ENCODE measurements around the gene AAGAB. TPM values are rescaled to one million over a fixed set of nuclear protein-coding genes. Genes with fewer than 3 reads are reported as not detected.
"Not testable (repeated sequence)": the region's sequence is repeated elsewhere in the genome, so short reads cannot be mapped to it uniquely, and the experiment has no call there.

Gene AAGAB
- total RNA-seq, 1 donor from 2014 or later = 26.6 TPM

DNA sequence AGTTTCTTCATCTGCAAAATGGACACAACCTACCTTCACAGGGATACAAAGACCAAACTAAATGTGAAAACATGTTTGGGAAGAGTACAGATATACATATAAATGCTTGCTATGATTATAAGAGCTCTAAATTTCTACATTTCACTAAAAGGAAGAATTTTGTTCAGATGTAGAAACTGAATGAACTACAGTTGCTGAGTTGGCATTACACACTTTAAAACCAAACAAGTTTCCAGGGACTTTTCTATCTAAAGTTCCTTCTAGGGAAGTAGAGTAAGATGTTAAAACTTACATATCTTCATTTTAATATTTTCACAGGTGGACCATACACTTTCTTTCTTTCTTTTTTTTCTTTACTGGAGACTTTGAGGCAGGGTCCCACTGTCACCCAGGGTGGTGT lies 4.6 kb downstream of the AAGAB start:
- no peaks in the 10 kb centered on the region for H3K27me3 ChIP-seq
- no peak overlapping the region for H3K27ac ChIP-seq
- no peaks in the 10 kb centered on the region for H3K9me3 ChIP-seq
- DNase-seq = no peak
- intact Hi-C loops (cut with DNase I) = no loop called here
- peaks cover 15% of the 10 kb centered on the region for H3K4me1 ChIP-seq
- TF ChIP-seq, protein P1, sequence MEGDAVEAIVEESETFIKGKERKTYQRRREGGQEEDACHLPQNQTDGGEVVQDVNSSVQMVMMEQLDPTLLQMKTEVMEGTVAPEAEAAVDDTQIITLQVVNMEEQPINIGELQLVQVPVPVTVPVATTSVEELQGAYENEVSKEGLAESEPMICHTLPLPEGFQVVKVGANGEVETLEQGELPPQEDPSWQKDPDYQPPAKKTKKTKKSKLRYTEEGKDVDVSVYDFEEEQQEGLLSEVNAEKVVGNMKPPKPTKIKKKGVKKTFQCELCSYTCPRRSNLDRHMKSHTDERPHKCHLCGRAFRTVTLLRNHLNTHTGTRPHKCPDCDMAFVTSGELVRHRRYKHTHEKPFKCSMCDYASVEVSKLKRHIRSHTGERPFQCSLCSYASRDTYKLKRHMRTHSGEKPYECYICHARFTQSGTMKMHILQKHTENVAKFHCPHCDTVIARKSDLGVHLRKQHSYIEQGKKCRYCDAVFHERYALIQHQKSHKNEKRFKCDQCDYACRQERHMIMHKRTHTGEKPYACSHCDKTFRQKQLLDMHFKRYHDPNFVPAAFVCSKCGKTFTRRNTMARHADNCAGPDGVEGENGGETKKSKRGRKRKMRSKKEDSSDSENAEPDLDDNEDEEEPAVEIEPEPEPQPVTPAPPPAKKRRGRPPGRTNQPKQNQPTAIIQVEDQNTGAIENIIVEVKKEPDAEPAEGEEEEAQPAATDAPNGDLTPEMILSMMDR (IDR thresholded peaks at IDR 0.05) = no peak
- no peak overlapping the region for H3K4me3 ChIP-seq
- ATAC-seq = no peak
- no peaks in the 10 kb centered on the region for H3K36me3 ChIP-seq

DNA sequence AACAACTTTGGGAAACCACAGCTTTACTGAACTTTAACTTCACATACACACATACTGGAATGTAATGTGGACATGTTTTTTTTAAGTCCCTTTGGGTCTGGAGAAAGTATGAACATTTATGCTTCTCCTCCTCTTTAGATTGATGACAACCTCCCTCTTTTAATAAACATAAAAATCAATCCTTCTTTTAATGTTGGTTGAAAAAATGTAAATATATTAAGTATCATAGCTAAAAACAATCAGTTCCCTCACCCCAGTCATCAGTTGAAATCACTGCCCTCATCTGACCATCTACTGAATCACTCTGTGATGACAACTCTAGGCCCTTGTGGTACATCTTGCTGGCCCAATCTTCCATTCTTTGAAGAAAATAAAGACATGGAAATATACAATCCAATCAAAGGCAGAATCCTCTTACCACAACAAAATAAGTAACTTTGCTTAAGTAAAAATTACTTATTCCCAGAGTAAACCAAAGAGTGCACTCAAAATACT lies 6.4 kb downstream of the AAGAB start:
- Histone ChIP-seq H3K27me3 (no peaks in the 10 kb centered on the region), H3K36me3 (no peaks in the 10 kb centered on the region), H3K4me1 (peaks cover 9% of the 10 kb centered on the region), H3K9me3 (no peaks in the 10 kb centered on the region), H3K27ac (no peak overlapping the region), H3K4me3 (no peak overlapping the region)
- no peak for DNase-seq
- TF ChIP-seq, protein P1 (IDR thresholded peaks at IDR 0.05) = no peak
- intact Hi-C loops (cut with DNase I) = no loop called here
- no peak for ATAC-seq

DNA sequence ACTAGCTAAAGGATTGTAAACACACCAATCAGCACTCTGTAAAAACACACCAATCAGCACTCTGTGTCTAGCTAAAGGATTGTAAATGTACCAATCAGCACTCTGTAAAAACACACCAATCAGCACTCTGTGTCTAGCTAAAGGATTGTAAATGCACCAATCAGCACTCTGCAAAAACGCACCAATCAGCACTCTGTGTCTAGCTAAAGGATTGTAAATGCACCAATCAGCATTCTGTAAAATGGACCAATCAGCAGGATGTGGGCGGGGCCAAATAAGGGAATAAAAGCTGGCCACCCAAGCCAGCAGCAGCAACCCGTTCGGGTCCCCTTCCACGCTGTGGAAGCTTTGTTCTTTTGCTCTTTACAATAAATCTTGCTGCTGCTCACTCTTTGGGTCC lies 7.9 kb downstream of the AAGAB start:
- H3K4me3 ChIP-seq; intact Hi-C loops (cut with DNase I); ATAC-seq: not testable (repeated sequence)

DNA sequence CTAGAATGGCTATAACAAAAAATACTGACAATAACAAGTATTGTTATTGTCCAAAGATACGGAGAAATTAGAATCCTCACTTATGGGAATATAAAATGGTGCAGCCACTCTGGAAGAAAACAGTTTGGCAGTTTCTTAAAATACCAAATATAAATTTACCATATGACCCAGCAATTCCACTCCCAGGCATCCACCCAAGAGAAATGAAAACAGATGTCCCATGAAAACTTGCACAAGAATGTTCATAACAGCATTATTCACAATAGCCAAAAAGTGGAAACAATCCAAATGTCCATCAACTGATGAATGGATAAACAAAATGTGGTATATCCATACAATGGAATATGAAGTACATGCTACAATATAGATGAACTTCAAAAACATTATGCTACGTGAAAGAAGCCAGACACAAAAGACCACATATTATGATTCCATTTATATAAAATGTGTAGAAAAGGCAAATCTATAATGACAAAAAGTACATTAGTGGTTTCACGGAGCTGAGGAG lies 9.4 kb downstream of the AAGAB start:
- ATAC-seq = no peak
- TF ChIP-seq, protein P1 (IDR thresholded peaks at IDR 0.05) = no peak
- H3K36me3 ChIP-seq = no peaks in the 10 kb centered on the region
- H3K27ac ChIP-seq = no peak overlapping the region
- peaks cover 15% of the 10 kb centered on the region for H3K4me1 ChIP-seq
- H3K27me3 ChIP-seq = no peaks in the 10 kb centered on the region
- H3K4me3 ChIP-seq = no peak overlapping the region
- H3K9me3 ChIP-seq = no peaks in the 10 kb centered on the region
- no peak for DNase-seq
- intact Hi-C loops (cut with DNase I) = no loop called here

More for the DNA sequence above, 7.9 kb downstream of the AAGAB start:
- H3K36me3 ChIP-seq, H3K9me3 ChIP-seq, DNase-seq, H3K27ac ChIP-seq, H3K27me3 ChIP-seq, H3K4me1 ChIP-seq: not testable (repeated sequence)

DNA sequence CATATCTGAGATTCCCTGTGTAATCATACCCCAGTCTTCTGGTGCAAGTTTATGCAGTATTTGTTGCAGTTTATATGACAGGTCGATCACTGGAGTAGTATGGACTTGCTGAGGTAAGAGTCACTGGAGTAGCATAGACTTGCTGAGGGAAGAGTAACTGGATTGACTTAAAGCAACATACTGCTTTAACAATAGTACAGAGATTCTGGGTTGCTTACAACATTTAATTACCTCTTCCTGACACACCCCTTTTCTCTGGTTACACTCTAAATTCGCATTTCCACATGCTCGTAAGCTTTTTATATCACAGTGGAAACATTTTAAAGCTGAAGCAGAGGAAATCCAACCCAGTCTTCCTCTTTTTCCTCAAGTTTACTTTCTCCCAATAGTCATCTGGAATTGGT lies 11.8 kb downstream of the AAGAB start:
- Histone ChIP-seq H3K4me3 (no peak overlapping the region), H3K9me3 (no peaks in the 10 kb centered on the region), H3K27me3 (no peaks in the 10 kb centered on the region), H3K4me1 (peaks cover 17% of the 10 kb centered on the region), H3K27ac (no peak overlapping the region), H3K36me3 (no peaks in the 10 kb centered on the region)
- intact Hi-C loops (cut with DNase I) = no loop called here
- peak; percentile 25 for ATAC-seq
- no peak for DNase-seq
- TF ChIP-seq, protein P1 (IDR thresholded peaks at IDR 0.05) = no peak

DNA sequence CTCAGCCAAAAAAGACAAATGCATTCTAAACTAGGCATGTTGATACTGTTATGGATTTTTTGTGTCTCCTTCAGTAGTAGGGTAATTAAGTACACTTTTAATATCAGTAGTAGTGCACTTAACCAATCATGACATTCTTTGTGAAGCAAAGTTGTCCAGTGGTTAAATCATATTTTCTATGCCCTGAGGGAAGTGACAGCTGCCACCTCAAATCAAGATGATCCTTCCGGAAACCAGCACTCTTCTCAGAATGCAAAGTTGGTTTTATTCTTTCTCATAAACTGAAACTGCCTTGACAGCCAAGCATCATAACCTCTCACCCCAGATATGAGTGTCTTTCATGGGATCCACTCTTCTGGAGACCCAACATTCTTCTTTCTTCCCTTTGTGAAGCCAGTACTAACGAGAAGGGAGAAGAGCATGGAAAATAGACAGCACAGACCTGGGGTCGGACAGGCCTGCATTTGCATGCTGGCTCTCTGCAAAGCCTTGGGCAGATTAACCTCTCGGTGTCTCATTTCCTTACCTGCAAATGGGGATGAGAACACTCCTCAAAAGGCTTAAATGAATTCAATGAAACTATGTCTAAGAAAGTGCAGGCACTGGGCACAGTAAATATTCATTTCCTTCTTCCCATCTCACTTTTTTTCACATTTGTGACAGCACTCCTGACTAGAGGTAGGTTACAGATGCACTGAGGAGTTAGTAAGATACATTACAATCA lies 13.2 kb downstream of the AAGAB start:
- intact Hi-C loops (cut with DNase I) = no loop called here
- Histone ChIP-seq H3K36me3 (no peaks in the 10 kb centered on the region), H3K4me1 (peaks cover 17% of the 10 kb centered on the region), H3K27me3 (no peaks in the 10 kb centered on the region), H3K27ac (no peak overlapping the region), H3K9me3 (no peaks in the 10 kb centered on the region), H3K4me3 (no peak overlapping the region)
- DNase-seq (no peak), ATAC-seq (no peak)
- TF ChIP-seq, protein P1 (IDR thresholded peaks at IDR 0.05) = no peak

Measured in upper lobe of right lung (tissue), 1 donor.